ENCODE results near the gene MMP2. TPM values are rescaled to one million over a fixed set of nuclear protein-coding genes. Genes with fewer than 3 reads are reported as not detected.

Gene MMP2
- total RNA-seq, result 421 and 452 TPM in 2 replicates
- long read RNA-seq, transcript MMP2-201 (13 exons, 3,741 nt), result major isoform, 59 of 123 reads
- long read RNA-seq, partial matches to known transcripts, result 60 of 123 reads
- long read RNA-seq, other reads (novel, unspliced or antisense), result 3 of 123 reads

GRCh38 chr16:55478827-55479429 lies at the start of gene MMP2:
Gene MMP2 (plus strand): TSS chr16:55479198. CDS start chr16:55479480, 282 bp downstream.
- H3K9me3 Mint-ChIP-seq (ENCODE audit: unreplicated experiment), result no peaks in the 10 kb centered on the region
- H3K4me1 Mint-ChIP-seq (ENCODE audit: unreplicated experiment), result peaks cover 47% of the 10 kb centered on the region
- H3K27ac Mint-ChIP-seq (ENCODE audit: unreplicated experiment), result peak within 1 kb of the TSS; percentile 81
- DNase-seq (ENCODE audit: extremely low spot score, unreplicated experiment), result no peak
- peaks cover 8% of the 10 kb centered on the region for H3K36me3 Mint-ChIP-seq (ENCODE audit: unreplicated experiment)
- H3K27me3 Mint-ChIP-seq (ENCODE audit: unreplicated experiment), result no peaks in the 10 kb centered on the region
- TF ChIP-seq, protein P1, sequence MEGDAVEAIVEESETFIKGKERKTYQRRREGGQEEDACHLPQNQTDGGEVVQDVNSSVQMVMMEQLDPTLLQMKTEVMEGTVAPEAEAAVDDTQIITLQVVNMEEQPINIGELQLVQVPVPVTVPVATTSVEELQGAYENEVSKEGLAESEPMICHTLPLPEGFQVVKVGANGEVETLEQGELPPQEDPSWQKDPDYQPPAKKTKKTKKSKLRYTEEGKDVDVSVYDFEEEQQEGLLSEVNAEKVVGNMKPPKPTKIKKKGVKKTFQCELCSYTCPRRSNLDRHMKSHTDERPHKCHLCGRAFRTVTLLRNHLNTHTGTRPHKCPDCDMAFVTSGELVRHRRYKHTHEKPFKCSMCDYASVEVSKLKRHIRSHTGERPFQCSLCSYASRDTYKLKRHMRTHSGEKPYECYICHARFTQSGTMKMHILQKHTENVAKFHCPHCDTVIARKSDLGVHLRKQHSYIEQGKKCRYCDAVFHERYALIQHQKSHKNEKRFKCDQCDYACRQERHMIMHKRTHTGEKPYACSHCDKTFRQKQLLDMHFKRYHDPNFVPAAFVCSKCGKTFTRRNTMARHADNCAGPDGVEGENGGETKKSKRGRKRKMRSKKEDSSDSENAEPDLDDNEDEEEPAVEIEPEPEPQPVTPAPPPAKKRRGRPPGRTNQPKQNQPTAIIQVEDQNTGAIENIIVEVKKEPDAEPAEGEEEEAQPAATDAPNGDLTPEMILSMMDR (IDR thresholded peaks at IDR 0.05), result no peak
- H3K4me3 Mint-ChIP-seq (ENCODE audit: unreplicated experiment), result peak within 1 kb of the TSS; percentile 94

DNA sequence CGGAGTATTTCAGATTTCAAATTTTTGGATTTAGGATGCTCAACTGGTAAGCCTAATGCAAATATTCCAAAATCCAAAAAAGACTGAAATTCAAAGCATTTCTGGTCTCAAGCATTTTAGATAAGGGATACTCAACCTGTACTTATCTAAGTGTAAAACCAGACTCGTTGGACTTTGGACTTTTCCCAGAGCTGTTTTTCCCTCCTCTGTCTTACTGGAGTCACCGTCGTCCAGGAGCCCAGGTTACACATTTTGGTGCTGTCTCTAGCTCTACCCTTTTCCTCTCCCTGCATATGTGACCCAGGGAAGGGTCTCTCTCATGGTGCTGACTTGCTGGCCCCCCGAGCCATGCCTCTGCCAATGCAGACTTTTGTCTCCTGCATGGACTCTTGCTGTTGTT lies 46.0 kb upstream of the MMP2 start:
- Mint-ChIP-seq H3K27me3 (ENCODE audit: unreplicated experiment) (peaks cover 19% of the 10 kb centered on the region), H3K4me3 (ENCODE audit: unreplicated experiment) (no peak overlapping the region), H3K27ac (ENCODE audit: unreplicated experiment) (no peak overlapping the region), H3K9me3 (ENCODE audit: unreplicated experiment) (no peaks in the 10 kb centered on the region), H3K36me3 (ENCODE audit: unreplicated experiment) (no peaks in the 10 kb centered on the region), H3K4me1 (ENCODE audit: unreplicated experiment) (no peaks in the 10 kb centered on the region)
- no peak for DNase-seq (ENCODE audit: extremely low spot score, unreplicated experiment)
- TF ChIP-seq, protein P1 (IDR thresholded peaks at IDR 0.05), result no peak

DNA sequence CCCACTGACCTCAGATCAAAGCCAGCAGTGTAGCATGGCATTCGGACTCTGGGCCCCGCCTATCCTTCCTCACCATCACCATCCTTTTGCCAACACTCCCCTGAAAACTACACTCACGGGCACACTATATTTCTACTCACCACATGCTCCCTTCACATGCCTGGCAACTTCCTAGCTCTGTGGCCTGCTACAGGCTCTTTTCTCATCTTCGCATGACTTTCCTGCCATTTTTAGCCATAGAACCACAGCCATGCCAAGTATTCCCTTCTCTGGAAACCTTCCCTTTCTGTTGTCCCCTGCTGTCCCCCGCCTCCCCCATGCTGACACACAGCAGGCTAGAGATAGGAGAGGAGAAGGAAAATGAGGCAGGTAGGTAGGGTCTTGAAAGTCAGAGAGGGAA lies 45.5 kb upstream of the MMP2 start:
- no peak for DNase-seq (ENCODE audit: extremely low spot score, unreplicated experiment)
- no peak overlapping the region for H3K4me3 Mint-ChIP-seq (ENCODE audit: unreplicated experiment)
- TF ChIP-seq, protein P1 (IDR thresholded peaks at IDR 0.05), result no peak
- H3K27ac Mint-ChIP-seq (ENCODE audit: unreplicated experiment), result no peak overlapping the region
- H3K27me3 Mint-ChIP-seq (ENCODE audit: unreplicated experiment), result peaks cover 19% of the 10 kb centered on the region
- no peaks in the 10 kb centered on the region for H3K4me1 Mint-ChIP-seq (ENCODE audit: unreplicated experiment)
- H3K9me3 Mint-ChIP-seq (ENCODE audit: unreplicated experiment), result no peaks in the 10 kb centered on the region
- no peaks in the 10 kb centered on the region for H3K36me3 Mint-ChIP-seq (ENCODE audit: unreplicated experiment)

DNA sequence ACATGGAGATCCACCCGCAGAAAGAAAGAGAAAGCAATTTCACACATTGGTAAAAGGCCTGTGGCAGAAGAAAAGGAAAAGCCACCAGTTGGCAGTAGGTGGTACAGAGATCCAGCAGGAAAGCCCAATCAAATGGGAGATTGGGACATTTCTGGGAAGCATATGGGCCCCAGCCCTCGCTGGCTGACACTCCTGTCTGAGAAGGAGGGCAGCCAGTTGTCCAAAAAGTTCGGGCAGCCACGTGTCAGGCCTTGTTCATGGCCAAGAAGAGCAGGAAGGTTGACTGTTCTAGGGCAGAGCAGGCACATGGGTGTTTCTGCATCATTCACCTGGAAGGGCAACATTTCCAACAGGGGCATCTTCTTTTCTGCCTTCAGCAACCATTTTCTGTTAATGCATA lies 45.0 kb upstream of the MMP2 start:
- H3K27ac Mint-ChIP-seq (ENCODE audit: unreplicated experiment), result no peak overlapping the region
- peaks cover 17% of the 10 kb centered on the region for H3K27me3 Mint-ChIP-seq (ENCODE audit: unreplicated experiment)
- no peak overlapping the region for H3K4me3 Mint-ChIP-seq (ENCODE audit: unreplicated experiment)
- H3K36me3 Mint-ChIP-seq (ENCODE audit: unreplicated experiment), result no peaks in the 10 kb centered on the region
- no peaks in the 10 kb centered on the region for H3K9me3 Mint-ChIP-seq (ENCODE audit: unreplicated experiment)
- no peak for DNase-seq (ENCODE audit: extremely low spot score, unreplicated experiment)
- H3K4me1 Mint-ChIP-seq (ENCODE audit: unreplicated experiment), result no peaks in the 10 kb centered on the region
- TF ChIP-seq, protein P1 (IDR thresholded peaks at IDR 0.05), result no peak

DNA sequence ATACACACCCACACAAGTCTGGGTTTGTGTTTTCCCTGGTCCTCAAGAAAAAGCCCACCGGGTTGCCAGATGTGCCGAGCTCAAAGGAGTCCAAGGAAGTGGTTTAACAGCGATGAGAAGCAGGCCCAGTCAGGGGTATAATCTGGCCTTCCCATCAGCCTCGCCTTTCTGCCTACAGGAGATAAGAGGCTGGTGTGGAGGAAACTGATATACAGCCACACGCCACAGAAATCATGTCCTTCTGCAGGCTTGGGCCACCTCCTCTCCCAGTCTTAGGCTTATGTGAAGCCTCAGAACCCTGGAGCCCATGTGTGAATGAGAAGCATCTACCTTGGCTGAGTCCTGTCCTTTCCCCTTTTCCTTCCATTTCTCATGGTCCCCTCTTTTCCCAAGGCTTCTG lies 43.6 kb upstream of the MMP2 start:
- no peaks in the 10 kb centered on the region for H3K36me3 Mint-ChIP-seq (ENCODE audit: unreplicated experiment)
- DNase-seq (ENCODE audit: extremely low spot score, unreplicated experiment), result no peak
- TF ChIP-seq, protein P1 (IDR thresholded peaks at IDR 0.05), result no peak
- peaks cover 24% of the 10 kb centered on the region for H3K27me3 Mint-ChIP-seq (ENCODE audit: unreplicated experiment)
- no peaks in the 10 kb centered on the region for H3K4me1 Mint-ChIP-seq (ENCODE audit: unreplicated experiment)
- H3K27ac Mint-ChIP-seq (ENCODE audit: unreplicated experiment), result no peak overlapping the region
- H3K4me3 Mint-ChIP-seq (ENCODE audit: unreplicated experiment), result no peak overlapping the region
- H3K9me3 Mint-ChIP-seq (ENCODE audit: unreplicated experiment), result no peaks in the 10 kb centered on the region

Data from osteocyte (in vitro differentiated cells).